ENCODE measurements around the gene SACS. TPM values are rescaled to one million over a fixed set of nuclear protein-coding genes. Genes with fewer than 3 reads are reported as not detected.

SACS gene
- total RNA-seq, 1 experiment from 2014 or later: 11.6 TPM

- H3K27me3 Mint-ChIP-seq (ENCODE audit: unreplicated experiment): no peaks in the 10 kb centered on the region
- H3K4me1 Mint-ChIP-seq (ENCODE audit: low read depth, unreplicated experiment): no peaks in the 10 kb centered on the region
- no TSS peak for BruUV-seq (replicated peaks)
- H3K36me3 Mint-ChIP-seq (ENCODE audit: insufficient read depth, unreplicated experiment): no peaks in the 10 kb centered on the region
- H3K9me3 Mint-ChIP-seq (ENCODE audit: low read depth, unreplicated experiment): peaks cover 3% of the 10 kb centered on the region
- no peak for DNase-seq
- CTCF ChIA-PET: no interaction called here
- H3K27ac Mint-ChIP-seq (ENCODE audit: unreplicated experiment): no peak overlapping the region
- TF ChIP-seq CTCF (IDR thresholded peaks at IDR 0.05; ENCODE audit: unreplicated experiment): no peak
- intact Hi-C loops (cut with micrococcal nuclease; ENCODE audit: unreplicated experiment): no loop called here
- H3K4me3 Mint-ChIP-seq (ENCODE audit: low read depth, unreplicated experiment): no peak overlapping the region
Observed at GRCh38 chr13:23399347-23399746, 34.2 kb downstream of the SACS start.

DNA sequence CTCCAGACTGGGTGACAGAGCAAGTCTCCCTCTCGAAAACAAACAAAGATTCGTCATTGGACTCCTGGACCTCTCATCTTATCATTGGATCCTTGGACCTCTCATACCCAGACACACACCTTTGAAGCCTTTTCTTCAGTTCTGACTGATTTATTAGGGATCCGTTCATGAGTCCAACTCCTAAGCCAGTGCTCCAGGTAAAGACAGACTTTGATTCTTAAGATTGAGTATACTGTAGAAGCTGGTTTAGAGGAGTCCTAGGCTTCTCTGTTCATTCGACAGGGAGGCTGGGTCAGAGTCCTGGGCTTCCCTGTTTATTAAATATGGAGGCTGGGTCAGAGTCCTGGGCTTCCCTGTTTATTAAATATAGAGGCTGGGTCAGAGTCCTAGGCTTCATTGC lies 38.7 kb downstream of the SACS start:
- Mint-ChIP-seq H3K36me3 (ENCODE audit: insufficient read depth, unreplicated experiment) (no peaks in the 10 kb centered on the region), H3K9me3 (ENCODE audit: low read depth, unreplicated experiment) (peaks cover 2% of the 10 kb centered on the region), H3K4me1 (ENCODE audit: low read depth, unreplicated experiment) (no peaks in the 10 kb centered on the region), H3K27ac (ENCODE audit: unreplicated experiment) (no peak overlapping the region), H3K4me3 (ENCODE audit: low read depth, unreplicated experiment) (no peak overlapping the region), H3K27me3 (ENCODE audit: unreplicated experiment) (no peaks in the 10 kb centered on the region)
- CTCF ChIA-PET: no interaction called here
- no TSS peak for BruUV-seq (replicated peaks)
- intact Hi-C loops (cut with micrococcal nuclease; ENCODE audit: unreplicated experiment): no loop called here
- no peak for TF ChIP-seq CTCF (IDR thresholded peaks at IDR 0.05; ENCODE audit: unreplicated experiment)
- no peak for DNase-seq

DNA sequence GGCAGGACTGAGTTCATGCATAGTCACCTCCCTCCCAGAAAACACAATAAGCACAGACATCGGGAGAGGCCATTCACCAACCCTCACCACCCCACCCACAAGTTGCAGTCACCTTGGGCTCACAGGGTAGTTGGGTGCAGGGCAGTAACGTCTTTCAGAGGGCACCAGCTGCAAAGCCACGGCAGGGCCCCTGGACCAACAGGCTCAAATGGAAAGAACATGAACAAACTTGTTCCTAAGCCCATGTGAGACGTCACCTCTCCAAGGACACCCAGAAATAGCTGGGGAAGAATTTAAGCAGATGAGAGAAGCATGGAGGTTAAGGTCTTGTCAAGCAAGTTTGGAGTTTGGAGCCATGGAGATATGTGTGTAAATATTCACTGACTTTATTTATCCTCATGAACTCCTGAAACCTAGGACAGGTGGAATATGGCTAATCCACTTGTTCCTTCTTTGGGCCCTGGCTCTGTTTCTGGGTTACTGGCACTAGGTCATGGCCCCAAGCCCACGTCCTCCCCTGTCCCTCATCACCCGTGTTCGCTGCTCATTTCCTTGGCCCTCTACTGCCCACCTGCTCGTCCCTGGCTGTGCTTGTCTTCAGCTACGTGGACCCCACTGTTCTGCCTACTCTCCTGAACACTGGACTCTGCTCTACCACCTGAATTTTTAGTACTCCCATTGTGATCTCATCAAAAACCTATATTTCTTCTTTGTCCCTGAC lies 40.4 kb downstream of the SACS start:
- no peaks in the 10 kb centered on the region for H3K4me1 Mint-ChIP-seq (ENCODE audit: low read depth, unreplicated experiment)

GRCh38 chr13:23392313-23392712 lies 41.2 kb downstream of the SACS start:
- H3K4me3 Mint-ChIP-seq (ENCODE audit: low read depth, unreplicated experiment): no peak overlapping the region
- H3K27me3 Mint-ChIP-seq (ENCODE audit: unreplicated experiment): no peaks in the 10 kb centered on the region
- no peak for DNase-seq
- CTCF ChIA-PET: no interaction called here
- H3K36me3 Mint-ChIP-seq (ENCODE audit: insufficient read depth, unreplicated experiment): no peaks in the 10 kb centered on the region
- H3K27ac Mint-ChIP-seq (ENCODE audit: unreplicated experiment): no peak overlapping the region
- intact Hi-C loops (cut with micrococcal nuclease; ENCODE audit: unreplicated experiment): no loop called here
- H3K4me1 Mint-ChIP-seq (ENCODE audit: low read depth, unreplicated experiment): no peaks in the 10 kb centered on the region
- BruUV-seq (replicated peaks): no TSS peak
- TF ChIP-seq CTCF (IDR thresholded peaks at IDR 0.05; ENCODE audit: unreplicated experiment): no peak
- no peaks in the 10 kb centered on the region for H3K9me3 Mint-ChIP-seq (ENCODE audit: low read depth, unreplicated experiment)

More for the DNA sequence above, 40.4 kb downstream of the SACS start:
- no peaks in the 10 kb centered on the region for H3K9me3 Mint-ChIP-seq (ENCODE audit: low read depth, unreplicated experiment)
- TF ChIP-seq CTCF (IDR thresholded peaks at IDR 0.05; ENCODE audit: unreplicated experiment): no peak
- H3K4me3 Mint-ChIP-seq (ENCODE audit: low read depth, unreplicated experiment): no peak overlapping the region
- DNase-seq: no peak
- intact Hi-C loops (cut with micrococcal nuclease; ENCODE audit: unreplicated experiment): no loop called here
- no TSS peak for BruUV-seq (replicated peaks)
- no peak overlapping the region for H3K27ac Mint-ChIP-seq (ENCODE audit: unreplicated experiment)
- CTCF ChIA-PET: no interaction called here
- H3K27me3 Mint-ChIP-seq (ENCODE audit: unreplicated experiment): no peaks in the 10 kb centered on the region
- H3K36me3 Mint-ChIP-seq (ENCODE audit: insufficient read depth, unreplicated experiment): no peaks in the 10 kb centered on the region
